GM18868 (cell line): Measurements from ENCODE around the gene PSEN1.

Experiments used
- ATAC-seq: cut with Tn5 transposase; IDR thresholded peaks from one replicate; pipeline ENCODE4 v1.9.1; 2021; ENCODE audit warnings: mild to moderate bottlenecking, moderate library complexity; ENCODE audit not compliant: unreplicated experiment

PSEN1 gene

DNA sequence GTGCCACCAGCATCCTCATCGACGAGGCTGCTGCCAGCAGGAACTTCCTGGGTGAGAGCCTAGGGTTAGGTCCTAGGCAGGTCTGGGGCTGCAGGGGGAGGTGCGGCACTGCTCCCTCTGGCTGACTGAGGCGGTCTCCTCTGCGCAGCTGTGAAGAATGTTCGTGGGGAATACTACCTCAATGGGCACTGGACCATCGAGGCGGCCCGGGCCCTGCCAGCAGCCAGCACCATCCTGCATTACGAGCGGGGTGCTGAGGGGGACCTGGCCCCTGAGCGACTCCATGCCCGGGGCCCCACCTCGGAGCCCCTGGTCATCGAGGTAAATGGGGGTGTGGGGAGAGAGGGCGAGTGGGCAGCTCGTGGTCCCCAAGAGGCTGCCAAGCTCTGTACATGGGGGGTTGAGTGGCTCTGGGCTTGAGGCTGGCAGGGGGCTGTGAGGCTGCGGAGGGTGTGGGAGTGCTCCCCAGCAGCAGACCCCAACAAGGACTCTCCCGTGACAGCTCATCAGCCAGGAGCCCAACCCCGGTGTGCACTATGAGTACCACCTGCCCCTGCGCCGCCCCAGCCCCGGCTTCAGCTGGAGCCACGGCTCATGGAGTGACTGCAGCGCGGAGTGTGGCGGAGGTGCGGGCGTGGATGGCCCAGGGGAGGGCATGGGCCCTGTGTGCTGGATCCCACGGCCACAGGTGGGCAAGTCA lies 115.4 kb downstream of the PSEN1 start:
- no peak for ATAC-seq

DNA sequence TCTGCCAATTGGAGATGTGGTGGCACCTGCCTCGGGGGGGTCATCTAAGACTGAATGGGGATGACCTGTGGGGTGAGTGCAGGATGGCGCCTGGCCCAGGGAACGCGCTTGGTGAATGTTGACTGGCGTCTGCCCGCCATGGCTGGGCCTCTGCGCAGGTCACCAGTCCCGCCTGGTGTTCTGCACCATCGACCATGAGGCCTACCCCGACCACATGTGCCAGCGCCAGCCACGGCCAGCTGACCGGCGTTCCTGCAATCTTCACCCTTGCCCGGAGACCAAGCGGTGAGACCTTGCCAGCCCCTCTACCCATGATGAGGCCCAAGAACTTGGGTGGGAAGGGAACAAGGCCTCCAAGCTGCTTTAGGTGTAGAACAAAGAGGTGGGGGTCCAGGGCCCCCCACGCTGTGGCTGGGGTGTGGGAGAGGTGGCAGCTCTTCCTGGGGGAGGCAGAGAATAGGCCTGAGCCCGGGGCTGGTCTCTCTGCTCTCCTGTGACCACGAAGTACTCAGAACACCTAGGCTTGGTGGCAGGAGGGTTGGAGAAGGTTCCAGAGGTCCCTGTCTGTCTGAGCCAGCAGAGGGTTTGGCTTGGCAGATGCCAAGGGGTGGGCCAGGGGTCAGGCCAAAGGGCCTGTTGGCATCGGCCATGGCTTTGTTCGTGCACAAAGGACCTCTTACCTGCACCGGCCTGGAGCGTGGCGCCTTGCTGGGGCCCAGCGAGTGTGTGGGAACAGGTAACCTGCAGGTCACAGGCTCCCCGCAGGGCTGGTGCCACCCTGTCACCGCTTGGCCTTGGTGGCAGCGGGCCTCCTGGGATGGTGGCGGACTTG lies 116.4 kb downstream of the PSEN1 start:
- no peak for ATAC-seq

DNA sequence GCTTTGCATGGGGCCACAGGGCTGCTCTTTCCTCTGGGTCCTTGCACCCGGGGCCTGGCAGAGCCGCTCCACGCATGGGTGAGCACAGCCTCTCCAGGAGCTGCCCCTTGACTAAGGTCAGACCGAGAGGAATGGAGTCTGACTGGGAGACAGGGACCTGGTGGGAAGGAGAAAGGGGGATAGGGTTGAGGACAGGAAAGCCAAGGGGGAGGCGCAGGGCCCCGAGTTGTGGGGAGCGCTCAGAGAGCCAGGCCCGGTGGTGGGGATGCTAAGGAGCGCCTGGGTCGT lies 117.0 kb downstream of the PSEN1 start:
- no peak for ATAC-seq

DNA sequence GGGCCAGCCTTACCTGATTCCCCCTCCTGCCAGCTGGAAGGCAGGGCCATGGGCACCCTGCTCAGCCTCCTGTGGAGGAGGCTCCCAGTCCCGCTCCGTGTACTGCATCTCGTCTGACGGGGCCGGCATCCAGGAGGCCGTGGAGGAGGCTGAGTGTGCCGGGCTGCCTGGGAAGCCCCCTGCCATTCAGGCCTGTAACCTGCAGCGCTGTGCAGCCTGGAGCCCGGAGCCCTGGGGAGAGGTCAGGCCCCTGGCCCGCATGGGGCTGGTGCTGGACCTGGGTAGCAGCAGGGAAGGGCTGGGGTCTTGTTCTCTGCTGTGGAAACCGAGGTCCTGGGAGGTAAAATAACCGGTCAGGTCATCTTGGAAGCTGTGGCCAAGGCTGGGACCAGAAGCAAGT lies 117.4 kb downstream of the PSEN1 start:
- no peak for ATAC-seq

DNA sequence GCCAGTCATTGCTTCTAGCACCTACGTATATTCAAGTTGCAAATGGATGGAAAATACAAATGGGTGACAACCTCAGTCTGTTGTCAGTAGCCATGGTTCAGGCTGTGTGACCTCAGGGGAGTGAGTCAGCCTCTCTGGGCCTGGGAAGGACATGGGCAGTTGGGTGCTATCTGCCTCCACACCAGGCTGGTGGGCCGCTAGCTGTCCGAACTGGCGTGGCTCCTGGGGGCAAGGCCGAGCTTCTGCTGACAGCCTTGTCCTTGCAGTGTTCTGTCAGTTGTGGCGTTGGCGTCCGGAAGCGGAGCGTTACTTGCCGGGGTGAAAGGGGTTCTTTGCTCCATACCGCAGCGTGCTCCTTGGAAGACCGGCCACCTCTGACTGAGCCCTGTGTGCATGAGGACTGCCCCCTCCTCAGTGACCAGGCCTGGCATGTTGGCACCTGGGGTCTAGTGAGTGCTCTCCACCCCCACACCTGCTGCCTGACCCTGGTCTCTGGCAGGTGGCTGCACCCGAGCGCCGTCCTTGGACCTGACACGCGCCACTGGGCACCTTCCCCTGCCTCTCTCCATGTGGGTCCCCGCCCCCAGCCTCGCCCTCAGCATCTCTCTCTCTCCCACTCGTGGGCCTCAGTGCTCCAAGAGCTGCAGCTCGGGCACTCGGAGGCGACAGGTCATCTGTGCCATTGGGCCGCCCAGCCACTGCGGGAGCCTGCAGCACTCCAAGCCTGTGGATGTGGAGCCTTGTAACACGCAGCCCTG lies 118.1 kb downstream of the PSEN1 start:
- no peak for ATAC-seq

DNA sequence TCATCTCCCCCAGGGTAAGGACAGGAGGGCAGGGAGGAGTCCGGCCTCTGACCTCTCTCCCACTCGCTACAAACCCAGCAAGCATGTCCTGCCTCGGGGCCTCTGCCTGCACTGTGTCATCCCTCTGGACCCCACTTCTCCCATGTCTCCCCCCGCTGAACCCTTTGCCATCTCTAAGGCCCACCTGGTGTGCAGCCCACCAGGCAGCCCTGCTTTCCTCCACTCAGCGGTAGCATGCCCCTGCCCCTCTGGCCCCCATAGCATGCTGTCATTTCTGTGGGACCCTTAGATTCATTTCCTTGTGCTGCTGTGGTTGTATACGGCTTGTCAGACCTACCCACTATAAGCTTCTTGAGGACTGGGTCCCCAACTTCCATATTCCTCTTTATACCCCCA lies 118.7 kb downstream of the PSEN1 start:
- ATAC-seq = no peak

DNA sequence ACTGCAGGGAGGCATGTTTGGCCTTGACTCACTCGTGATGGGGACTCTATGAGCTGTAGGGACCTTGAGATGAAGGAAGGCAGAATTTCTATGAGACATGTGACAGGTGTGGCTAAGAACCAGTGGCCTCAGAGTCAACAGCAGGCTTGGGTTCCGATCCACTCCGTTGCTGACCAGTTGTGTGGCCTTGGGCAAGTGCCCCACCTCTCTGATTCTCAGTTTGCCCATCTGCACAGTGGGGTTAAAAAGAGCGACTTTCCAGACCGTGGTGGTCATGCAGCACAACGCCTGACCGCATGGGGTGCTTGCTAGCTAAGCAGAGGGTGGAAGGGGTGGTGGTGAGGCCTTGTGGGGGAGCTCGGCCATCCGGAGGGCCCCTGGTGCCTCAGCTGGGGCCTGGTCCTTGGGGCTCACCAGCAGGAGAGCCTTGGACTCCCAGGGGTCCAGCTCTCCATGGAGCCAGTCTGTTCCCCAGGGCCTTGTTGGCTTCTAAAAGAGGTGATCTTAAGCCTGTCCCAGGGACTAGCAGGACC lies 119.5 kb downstream of the PSEN1 start:
- ATAC-seq = no peak

DNA sequence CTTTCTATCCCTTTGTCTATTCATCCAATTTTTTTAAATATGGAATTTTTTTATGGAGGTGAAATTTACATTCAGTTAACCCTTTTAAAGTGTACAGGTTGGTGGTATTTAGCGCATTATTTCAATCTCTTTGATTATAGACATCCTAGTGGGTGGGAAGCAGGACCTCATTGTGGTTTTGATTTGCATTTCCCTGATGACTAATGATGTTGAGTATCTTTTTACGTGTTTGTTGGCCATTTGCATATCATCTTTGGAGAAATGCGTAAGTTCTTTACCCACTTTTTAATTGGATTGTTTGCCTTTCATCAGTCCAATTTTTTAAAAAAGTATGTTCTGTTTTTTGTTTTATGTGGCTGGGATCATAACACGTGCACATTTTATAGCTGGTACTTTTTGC lies 121.8 kb downstream of the PSEN1 start:
- no peak for ATAC-seq

DNA sequence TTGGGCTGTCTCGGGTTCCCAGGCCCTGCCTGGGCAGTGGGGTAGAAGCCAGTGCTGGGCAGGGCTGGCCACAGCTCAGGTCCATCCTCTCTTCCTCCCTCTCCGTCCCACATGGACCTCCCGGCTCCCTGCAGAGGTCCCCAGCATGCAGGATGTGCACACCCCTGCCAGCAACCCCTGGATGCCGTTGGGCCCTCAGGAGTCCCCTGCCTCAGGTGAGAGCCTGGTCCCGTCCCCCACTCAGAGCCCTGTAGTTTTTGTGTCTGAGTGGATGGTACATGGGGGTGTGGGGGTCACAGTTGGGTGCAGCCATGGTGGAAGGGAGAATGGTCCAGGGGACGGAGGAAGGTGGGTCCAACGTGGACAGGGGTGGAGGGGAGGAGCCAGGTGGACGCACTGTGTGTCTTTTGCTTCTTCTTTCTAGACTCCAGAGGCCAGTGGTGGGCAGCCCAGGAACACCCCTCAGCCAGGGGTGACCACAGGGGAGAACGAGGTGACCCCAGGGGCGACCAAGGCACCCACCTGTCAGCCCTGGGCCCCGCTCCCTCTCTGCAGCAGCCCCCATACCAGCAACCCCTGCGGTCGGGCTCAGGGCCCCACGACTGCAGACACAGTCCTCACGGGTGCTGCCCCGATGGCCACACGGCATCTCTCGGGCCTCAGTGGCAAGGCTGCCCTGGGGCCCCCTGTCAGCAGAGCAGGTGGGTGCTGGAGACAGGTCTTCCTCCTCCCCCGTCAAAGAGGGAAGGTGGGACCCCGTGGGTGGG lies 122.7 kb downstream of the PSEN1 start:
- ATAC-seq = no peak

DNA sequence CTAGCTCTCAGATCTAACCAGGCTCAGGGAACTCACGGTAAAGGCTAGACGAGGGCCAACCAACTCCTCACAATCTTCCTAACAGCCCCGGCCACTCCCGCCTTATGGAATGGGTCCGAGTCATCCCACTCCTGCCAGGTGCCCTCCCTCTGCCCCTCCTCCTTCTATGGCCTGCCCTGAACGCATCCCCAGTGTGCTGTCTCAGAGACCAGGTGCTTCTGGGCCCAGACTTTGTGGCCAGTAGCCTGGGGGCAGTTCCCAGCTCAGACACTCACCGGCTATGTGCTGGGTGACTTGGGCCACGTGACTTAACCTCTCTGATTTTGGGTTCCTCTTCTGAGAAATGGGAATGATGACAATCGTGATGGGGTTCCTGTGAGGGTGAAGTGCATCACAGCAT lies 123.5 kb downstream of the PSEN1 start:
- ATAC-seq = no peak

DNA sequence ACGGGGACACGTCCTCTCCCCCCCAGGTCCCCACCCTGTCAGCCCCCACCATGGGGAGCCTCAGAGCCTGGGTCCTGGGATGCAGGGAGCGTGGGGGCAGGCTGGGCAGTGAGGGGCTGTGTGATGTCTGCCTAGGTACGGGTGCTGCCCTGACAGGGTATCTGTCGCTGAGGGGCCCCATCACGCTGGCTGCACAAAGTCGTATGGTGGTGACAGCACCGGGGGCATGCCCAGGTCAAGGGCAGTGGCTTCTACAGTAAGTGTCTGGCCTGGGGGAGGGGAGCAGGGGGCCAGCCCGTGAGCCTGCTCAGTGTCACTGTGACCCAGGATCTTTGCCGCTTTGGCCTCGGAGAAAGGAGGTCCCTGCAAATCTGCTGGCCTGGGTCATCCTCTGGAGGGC lies 124.3 kb downstream of the PSEN1 start:
- ATAC-seq = no peak

DNA sequence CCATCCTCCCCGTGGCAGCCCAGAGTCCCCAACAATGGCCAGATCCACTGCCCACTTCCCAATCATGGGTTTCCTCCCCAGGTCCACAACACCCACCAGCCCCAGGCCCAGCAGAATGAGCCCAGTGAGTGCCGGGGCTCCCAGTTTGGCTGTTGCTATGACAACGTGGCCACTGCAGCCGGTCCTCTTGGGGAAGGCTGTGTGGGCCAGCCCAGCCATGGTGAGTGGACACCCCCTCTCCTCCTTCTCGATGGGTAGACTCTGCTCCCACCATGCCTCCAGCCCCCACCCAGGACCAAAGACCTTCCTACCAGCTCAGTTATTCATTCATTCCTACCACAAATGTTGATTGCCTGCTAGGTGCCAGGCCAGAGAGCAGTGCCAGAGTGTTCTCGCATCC lies 124.8 kb downstream of the PSEN1 start:
- no peak for ATAC-seq

DNA sequence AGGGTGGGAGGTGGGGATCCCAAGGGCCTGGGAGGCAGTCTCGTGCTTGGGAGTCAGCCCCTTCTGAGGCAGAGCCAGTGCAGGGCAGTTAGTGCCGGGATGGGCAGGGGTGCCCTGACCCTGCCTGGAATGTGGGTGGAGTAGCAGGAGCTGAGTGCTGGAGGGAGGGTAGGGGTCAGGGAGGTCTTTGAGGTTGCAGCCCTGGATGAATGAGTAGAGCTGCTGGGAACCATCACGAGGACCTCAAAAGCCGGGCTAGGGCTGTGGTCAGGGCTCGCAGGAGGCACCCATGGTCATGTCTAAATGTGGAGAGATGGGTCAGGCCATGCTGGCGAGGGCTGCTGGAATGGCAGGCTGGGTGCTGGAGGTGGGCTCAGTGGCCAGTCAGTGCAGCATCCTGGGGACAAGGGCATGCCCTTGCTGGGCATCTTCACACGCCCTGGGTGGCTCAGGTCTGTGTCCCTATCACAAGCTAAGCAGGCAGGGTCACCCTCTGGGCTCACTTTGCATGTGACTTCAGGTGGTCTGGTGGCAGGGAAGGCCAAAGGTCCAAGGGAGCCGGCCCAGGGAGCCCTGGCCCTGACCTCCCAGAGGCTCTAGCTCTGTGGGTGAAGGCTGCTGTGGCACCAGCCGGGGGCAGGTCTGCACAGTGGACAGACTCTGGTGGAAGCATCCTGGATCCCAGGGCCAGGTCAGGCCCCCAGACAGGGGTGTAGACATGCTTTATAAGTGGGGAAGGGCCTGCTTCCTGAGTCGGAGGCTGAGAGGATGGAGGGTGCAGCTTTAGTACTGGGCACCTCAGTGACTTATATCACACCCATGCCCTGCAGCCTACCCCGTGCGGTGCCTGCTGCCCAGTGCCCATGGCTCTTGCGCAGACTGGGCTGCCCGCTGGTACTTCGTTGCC lies 125.5 kb downstream of the PSEN1 start:
- ATAC-seq = no peak

DNA sequence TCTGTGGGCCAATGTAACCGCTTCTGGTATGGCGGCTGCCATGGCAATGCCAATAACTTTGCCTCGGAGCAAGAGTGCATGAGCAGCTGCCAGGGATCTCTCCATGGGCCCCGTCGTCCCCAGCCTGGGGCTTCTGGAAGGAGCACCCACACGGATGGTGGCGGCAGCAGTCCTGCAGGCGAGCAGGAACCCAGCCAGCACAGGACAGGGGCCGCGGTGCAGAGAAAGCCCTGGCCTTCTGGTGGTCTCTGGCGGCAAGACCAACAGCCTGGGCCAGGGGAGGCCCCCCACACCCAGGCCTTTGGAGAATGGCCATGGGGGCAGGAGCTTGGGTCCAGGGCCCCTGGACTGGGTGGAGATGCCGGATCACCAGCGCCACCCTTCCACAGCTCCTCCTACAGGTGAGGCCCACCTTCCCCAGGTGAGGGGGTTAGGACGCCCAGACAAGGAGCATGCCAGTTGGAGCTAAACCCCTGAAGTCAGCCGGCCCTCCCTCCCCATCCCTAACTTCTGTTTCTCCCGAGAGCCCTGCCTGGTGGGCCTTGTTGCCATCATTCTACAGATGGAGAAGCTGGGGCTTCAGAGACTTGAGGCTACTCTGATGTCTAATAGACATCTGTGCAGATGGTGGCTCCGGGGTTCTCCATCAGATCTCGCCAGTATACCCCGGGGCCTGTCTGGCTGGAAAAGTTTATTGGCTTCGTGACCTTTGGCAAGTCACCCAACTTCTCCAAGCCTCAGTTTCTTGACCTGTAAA lies 126.3 kb downstream of the PSEN1 start:
- no peak for ATAC-seq

DNA sequence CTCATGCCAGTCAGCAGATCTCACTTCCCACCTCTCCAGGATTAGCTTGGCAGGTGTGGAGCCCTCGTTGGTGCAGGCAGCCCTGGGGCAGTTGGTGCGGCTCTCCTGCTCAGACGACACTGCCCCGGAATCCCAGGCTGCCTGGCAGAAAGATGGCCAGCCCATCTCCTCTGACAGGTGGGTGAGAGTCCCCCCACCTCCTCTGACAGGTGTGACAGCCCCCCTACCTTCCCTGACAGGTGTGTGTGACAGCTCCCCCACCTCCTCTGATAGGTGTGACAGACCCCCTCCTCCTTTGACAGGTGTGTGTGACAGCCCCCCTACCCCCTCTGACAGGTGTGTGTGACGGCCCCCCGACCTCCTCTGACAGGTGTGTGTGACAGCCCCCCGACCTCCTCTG lies 127.3 kb downstream of the PSEN1 start:
- ATAC-seq = no peak

DNA sequence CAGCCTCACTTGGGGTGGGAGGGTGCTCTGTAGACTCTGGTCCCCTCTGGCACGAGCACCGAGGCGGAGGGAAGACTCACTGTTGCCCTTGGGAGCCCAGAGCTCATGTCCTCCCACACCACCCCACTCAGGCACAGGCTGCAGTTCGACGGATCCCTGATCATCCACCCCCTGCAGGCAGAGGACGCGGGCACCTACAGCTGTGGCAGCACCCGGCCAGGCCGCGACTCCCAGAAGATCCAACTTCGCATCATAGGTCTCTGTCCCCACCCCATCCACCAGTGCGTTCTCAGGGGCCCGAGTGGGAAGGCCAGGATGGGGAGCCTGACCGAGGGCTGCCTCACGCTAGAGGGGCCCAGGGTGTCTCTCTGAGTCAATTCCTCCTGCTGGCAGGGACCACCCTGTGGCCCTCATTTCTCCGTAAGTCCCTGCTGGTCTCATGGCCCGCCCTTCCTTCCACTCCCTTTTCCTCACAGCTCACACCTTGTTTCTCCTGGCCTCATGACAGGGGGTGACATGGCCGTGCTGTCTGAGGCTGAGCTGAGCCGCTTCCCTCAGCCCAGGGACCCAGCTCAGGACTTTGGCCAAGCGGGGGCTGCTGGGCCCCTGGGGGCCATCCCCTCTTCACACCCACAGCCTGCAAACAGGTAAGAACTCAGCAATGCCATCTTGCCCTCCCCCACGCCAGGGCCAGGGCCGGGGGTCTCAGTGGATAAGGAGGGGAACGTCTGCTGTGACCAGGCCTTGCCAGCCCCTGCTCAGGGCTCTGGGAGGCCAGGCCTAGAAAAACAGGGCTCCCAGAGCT lies 128.0 kb downstream of the PSEN1 start:
- ATAC-seq = no peak

DNA sequence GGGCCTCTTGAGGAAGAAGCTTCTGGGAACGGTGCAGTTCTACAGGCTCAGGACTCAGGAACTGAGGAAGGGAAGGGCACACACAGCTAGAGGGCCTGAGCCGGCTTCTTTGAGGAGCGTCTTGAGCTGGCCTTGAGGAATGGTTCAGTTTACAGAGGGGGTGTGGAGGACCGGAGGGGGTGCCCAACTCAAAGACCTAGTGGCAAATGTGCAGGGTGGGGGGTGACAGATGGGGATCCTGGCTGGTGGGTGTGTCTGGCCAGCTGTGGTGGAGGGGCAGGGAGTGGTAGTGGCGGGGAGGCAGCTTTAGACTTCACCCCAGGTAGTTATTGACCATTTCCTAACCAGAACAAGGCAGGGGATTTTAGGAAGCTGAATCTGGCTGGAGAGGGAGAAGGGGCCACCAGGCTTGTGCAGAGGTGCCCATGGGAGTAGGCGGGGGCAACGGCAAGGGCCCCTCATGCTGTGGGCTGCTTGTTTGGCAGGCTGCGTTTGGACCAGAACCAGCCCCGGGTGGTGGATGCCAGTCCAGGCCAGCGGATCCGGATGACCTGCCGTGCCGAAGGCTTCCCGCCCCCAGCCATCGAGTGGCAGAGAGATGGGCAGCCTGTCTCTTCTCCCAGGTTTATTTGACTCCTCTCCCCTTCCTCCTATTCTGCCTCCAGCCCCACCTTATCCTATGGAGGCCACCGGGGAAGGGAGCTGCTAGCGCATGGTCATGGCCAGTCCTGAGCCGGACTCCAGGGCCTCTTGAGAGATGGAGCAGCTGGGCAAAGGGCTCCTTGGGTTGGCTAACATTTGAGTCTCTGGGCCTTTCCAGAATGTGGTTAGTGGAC lies 128.8 kb downstream of the PSEN1 start:
- ATAC-seq = no peak

DNA sequence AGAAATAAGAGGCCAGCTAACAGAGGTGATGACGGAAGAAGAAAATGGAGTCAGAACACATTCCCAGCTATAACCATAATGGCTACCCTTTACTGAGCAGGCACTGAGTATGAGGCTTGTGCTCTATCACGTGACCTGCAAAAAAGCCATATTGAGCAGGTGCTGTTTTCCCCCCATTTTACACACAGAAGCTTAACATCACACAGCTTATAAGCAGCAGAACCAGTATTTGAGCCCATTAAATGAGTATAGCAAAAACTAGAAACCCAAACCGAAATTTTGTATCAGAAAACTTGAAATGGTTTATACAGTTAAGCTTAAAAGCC lies 129.4 kb downstream of the PSEN1 start:
- ATAC-seq = no peak
